HepG2 (cell line): ENCODE results near the gene GDF9. TPM values are rescaled to one million over a fixed set of nuclear protein-coding genes. Genes with fewer than 3 reads are reported as not detected.
A peak's percentile ranks its signal among the peaks of the same experiment; 100 is the strongest.

ENCODE experiments used
- CAMTA2 ChIP-seq: sonication (generic); formaldehyde crosslinking; IDR thresholded peaks from 2 replicates; pipeline ENCODE4 v1.4.0; 2020; ENCODE audit warnings: mild to moderate bottlenecking, missing genetic modification reagents, borderline replicate concordance
- FOXA1 ChIP-seq, 2 experiments: fragments of 450-650 bp in 1 of 2; sonication (generic) in 1 of 2; formaldehyde crosslinking in 1 of 2; IDR thresholded peaks; 2 replicates each; pipeline versions ENCODE4 v1.4.0 to v1.6.1; 2016 to 2020; ENCODE audit warnings: missing genetic modification reagents in 1 of 2
- MYC ChIP-seq: sonication (generic); formaldehyde crosslinking; IDR thresholded peaks from 2 replicates; pipeline ENCODE4 v1.9.0; 2021; ENCODE audit warnings: missing genetic modification reagents, borderline replicate concordance
- PHF21A ChIP-seq: sonication (generic); formaldehyde crosslinking; IDR thresholded peaks from 2 replicates; pipeline ENCODE4 v1.5.0; 2020; ENCODE audit warnings: mild to moderate bottlenecking, missing genetic modification reagents
- SKI ChIP-seq: fragments of 450-650 bp; IDR thresholded peaks from one replicate; pipeline ENCODE4 v1.6.1; 2018; ENCODE audit warnings: mild to moderate bottlenecking; ENCODE audit not compliant: partially characterized antibody
- ZFP90 ChIP-seq: sonication (generic); formaldehyde crosslinking; IDR thresholded peaks from 2 replicates; pipeline ENCODE4 v1.8.0; 2022; ENCODE audit warnings: missing genetic modification reagents, mild to moderate bottlenecking, inconsistent platforms, borderline replicate concordance
- ZMYM2 ChIP-seq: sonication (generic); formaldehyde crosslinking; IDR thresholded peaks from 2 replicates; pipeline ENCODE4 v1.8.0; 2022; ENCODE audit warnings: mild to moderate bottlenecking, missing genetic modification reagents
- ZNF20 ChIP-seq: sonication (generic); formaldehyde crosslinking; IDR thresholded peaks from 2 replicates; pipeline ENCODE4 v1.4.0; 2020; ENCODE audit warnings: mild to moderate bottlenecking, moderate library complexity, missing genetic modification reagents
- ZNF367 ChIP-seq: sonication (generic); formaldehyde crosslinking; IDR thresholded peaks from 2 replicates; pipeline ENCODE4 v1.4.0; 2020; ENCODE audit warnings: missing genetic modification reagents, borderline replicate concordance
- ZNF644 ChIP-seq: IDR thresholded peaks from 2 replicates; pipeline ENCODE4 v1.6.1; 2016; ENCODE audit warnings: low read depth
- ZSCAN22 ChIP-seq: sonication (generic); formaldehyde crosslinking; IDR thresholded peaks from 2 replicates; pipeline ENCODE4 v1.4.0; 2020; ENCODE audit warnings: mild to moderate bottlenecking, missing genetic modification reagents
- ZSCAN25 ChIP-seq: sonication (generic); formaldehyde crosslinking; IDR thresholded peaks from 2 replicates; pipeline ENCODE4 v1.8.0; 2022; ENCODE audit warnings: mild to moderate bottlenecking, missing genetic modification reagents
- polyA plus RNA-seq, 8 experiments: library from polyadenylated mRNA; depleted of rRNA in 3 of 8; stranded (reverse) in 7 of 8; unstranded in 1 of 8; fragments of >200 nt; fragmentation: Illumina TruSeq in 4 of 8; extraction: Trizol in 4 of 8; gene quantifications; 2 replicates each; pipeline versions ENCODE4 v1.2.1 to v1.2.3, GENCODE V29; 2011 to 2016; ENCODE audit warnings: low read depth in 4 of 8, missing spikeins in 1 of 8, mixed read lengths in 1 of 8; ENCODE audit not compliant: insufficient read depth in 1 of 8
- total RNA-seq, 5 experiments: library from RNA; depleted of rRNA; stranded (reverse); fragments of >200 nt; fragmentation: Illumina TruSeq; extraction: Trizol; gene quantifications; 2 replicates each; pipeline ENCODE4 v1.2.3, GENCODE V29; 2016; ENCODE audit warnings: low read depth in 1 of 5
- TF ChIP-seq, protein P1 (sequence below): sonication (generic); formaldehyde crosslinking; IDR thresholded peaks from 2 replicates; pipeline ENCODE4 v1.5.1; 2020; ENCODE audit warnings: mild to moderate bottlenecking, missing genetic modification reagents, moderate library complexity
- TF ChIP-seq, protein P2 (sequence below): sonication (generic); formaldehyde crosslinking; IDR thresholded peaks from 2 replicates; pipeline ENCODE4 v1.5.0; 2020; ENCODE audit warnings: missing genetic modification reagents
- TF ChIP-seq, protein P3 (sequence below), 2 experiments: sonication (generic) in 1 of 2; formaldehyde crosslinking in 1 of 2; IDR thresholded peaks; 2 replicates each; pipeline versions ENCODE4 v1.4.0 to v1.6.1; 2018 to 2020; ENCODE audit warnings: missing genetic modification reagents in 2 of 2, borderline replicate concordance in 1 of 2, low read depth in 1 of 2, mild to moderate bottlenecking in 1 of 2, missing biosample characterization in 1 of 2
- TF ChIP-seq, protein P4 (sequence below): sonication (generic); formaldehyde crosslinking; IDR thresholded peaks from 2 replicates; pipeline ENCODE4 v1.5.1; 2020; ENCODE audit warnings: mild to moderate bottlenecking, missing genetic modification reagents
- TF ChIP-seq, protein P5 (sequence below): sonication (generic); formaldehyde crosslinking; IDR thresholded peaks from 2 replicates; pipeline ENCODE4 v1.5.0; 2020; ENCODE audit warnings: mild to moderate bottlenecking, missing genetic modification reagents

GDF9 gene
- total and polyA plus RNA-seq, 2 of the 13 experiments (the other 11 are each of a cell fraction or from before 2014, with no cell fraction given): 0.33 to 0.38 TPM

DNA sequence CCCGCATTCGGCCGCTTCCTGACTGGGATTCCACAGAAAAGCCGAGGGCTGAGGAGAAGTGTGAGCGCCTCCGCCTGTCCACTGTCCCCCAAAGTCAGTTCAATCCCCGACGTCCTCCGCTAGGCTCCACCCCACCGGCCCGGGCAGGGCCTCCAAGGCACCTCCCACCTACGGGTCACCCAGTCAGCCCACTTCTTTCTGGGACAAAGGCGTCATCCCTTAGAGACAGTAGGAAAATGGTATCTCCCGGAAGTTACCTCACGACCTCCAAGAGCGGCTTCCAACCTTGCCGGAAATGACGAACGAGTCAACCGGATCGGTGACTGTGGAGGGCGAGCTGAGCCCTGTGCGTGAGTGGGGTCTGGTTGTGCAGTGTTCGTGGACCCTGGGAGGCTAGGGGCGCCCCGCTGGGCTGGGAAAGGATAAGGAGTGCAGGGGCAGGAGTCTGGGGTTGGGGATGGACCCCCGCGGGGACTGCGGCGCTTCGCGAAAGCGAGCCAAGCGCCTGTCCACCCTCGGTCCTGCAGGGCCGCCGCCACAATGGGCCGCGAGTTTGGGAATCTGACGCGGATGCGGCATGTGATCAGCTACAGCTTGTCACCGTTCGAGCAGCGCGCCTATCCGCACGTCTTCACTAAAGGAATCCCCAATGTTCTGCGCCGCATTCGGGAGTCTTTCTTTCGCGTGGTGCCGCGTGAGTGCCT, at the start of gene GDF9, which contains the start of gene UQCRQ (continued):
- TF ChIP-seq, protein P1, sequence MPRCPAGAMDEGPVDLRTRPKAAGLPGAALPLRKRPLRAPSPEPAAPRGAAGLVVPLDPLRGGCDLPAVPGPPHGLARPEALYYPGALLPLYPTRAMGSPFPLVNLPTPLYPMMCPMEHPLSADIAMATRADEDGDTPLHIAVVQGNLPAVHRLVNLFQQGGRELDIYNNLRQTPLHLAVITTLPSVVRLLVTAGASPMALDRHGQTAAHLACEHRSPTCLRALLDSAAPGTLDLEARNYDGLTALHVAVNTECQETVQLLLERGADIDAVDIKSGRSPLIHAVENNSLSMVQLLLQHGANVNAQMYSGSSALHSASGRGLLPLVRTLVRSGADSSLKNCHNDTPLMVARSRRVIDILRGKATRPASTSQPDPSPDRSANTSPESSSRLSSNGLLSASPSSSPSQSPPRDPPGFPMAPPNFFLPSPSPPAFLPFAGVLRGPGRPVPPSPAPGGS (CRISPR knock-in tag): peak; percentile 76; the same call in 1 of the 2 replicates
- TF ChIP-seq, protein P2, sequence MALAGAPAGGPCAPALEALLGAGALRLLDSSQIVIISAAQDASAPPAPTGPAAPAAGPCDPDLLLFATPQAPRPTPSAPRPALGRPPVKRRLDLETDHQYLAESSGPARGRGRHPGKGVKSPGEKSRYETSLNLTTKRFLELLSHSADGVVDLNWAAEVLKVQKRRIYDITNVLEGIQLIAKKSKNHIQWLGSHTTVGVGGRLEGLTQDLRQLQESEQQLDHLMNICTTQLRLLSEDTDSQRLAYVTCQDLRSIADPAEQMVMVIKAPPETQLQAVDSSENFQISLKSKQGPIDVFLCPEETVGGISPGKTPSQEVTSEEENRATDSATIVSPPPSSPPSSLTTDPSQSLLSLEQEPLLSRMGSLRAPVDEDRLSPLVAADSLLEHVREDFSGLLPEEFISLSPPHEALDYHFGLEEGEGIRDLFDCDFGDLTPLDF: peak; percentile 68
- TF ChIP-seq ZNF644 (CRISPR knock-in tag) (no peak), CAMTA2 (no peak; the same call in 1 of the 2 replicates), PHF21A (CRISPR knock-in tag) (peak; percentile 93), ZSCAN25 (CRISPR knock-in tag) (peak; percentile 66), ZMYM2 (CRISPR knock-in tag) (peak; percentile 93), ZNF20 (CRISPR knock-in tag) (no peak), ZFP90 (CRISPR knock-in tag) (0 out of 2 replicates have a peak, but pooled peaks have one; percentile 40), FOXA1 (IDR thresholded peaks at IDR 0.05) (no peak), FOXA1 (CRISPR knock-in tag; IDR thresholded peaks at IDR 0.05) (no peak; the same call in 1 of the 2 replicates), MYC (CRISPR knock-in tag) (no peak; the same call in 1 of the 2 replicates), ZNF367 (CRISPR knock-in tag) (no peak), ZSCAN22 (no peak), SKI (peak; percentile 43)
- TF ChIP-seq, protein P3, sequence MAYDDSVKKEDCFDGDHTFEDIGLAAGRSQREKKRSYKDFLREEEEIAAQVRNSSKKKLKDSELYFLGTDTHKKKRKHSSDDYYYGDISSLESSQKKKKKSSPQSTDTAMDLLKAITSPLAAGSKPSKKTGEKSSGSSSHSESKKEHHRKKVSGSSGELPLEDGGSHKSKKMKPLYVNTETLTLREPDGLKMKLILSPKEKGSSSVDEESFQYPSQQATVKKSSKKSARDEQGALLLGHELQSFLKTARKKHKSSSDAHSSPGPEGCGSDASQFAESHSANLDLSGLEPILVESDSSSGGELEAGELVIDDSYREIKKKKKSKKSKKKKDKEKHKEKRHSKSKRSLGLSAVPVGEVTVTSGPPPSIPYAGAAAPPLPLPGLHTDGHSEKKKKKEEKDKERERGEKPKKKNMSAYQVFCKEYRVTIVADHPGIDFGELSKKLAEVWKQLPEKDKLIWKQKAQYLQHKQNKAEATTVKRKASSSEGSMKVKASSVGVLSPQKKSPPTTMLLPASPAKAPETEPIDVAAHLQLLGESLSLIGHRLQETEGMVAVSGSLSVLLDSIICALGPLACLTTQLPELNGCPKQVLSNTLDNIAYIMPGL (CRISPR knock-in tag; IDR thresholded peaks at IDR 0.05; ENCODE audit: borderline replicate concordance in 1 of 2, low read depth in 1 of 2): peak; percentile 82; a peak in 3 of 4 replicates
- TF ChIP-seq, protein P4, sequence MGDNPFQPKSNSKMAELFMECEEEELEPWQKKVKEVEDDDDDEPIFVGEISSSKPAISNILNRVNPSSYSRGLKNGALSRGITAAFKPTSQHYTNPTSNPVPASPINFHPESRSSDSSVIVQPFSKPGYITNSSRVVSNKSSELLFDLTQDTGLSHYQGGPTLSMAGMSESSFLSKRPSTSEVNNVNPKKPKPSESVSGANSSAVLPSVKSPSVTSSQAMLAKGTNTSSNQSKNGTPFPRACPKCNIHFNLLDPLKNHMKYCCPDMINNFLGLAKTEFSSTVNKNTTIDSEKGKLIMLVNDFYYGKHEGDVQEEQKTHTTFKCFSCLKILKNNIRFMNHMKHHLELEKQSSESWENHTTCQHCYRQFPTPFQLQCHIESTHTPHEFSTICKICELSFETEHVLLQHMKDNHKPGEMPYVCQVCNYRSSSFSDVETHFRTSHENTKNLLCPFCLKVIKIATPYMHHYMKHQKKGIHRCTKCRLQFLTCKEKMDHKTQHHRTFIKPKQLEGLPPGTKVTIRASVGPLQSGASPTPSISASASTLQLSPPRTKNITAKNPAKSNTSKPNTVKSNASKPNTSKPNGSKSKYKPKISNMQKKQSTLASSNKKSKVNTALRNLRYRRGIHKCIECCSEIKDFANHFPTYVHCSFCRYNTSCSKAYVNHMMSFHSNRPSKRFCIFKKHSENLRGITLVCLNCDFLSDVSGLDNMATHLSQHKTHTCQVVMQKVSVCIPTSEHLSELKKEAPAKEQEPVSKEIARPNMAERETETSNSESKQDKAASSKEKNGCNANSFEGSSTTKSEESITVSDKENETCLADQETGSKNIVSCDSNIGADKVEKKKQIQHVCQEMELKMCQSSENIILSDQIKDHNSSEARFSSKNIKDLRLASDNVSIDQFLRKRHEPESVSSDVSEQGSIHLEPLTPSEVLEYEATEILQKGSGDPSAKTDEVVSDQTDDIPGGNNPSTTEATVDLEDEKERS (CRISPR knock-in tag): peak; percentile 64; the same call in 1 of the 2 replicates
- TF ChIP-seq, protein P5, sequence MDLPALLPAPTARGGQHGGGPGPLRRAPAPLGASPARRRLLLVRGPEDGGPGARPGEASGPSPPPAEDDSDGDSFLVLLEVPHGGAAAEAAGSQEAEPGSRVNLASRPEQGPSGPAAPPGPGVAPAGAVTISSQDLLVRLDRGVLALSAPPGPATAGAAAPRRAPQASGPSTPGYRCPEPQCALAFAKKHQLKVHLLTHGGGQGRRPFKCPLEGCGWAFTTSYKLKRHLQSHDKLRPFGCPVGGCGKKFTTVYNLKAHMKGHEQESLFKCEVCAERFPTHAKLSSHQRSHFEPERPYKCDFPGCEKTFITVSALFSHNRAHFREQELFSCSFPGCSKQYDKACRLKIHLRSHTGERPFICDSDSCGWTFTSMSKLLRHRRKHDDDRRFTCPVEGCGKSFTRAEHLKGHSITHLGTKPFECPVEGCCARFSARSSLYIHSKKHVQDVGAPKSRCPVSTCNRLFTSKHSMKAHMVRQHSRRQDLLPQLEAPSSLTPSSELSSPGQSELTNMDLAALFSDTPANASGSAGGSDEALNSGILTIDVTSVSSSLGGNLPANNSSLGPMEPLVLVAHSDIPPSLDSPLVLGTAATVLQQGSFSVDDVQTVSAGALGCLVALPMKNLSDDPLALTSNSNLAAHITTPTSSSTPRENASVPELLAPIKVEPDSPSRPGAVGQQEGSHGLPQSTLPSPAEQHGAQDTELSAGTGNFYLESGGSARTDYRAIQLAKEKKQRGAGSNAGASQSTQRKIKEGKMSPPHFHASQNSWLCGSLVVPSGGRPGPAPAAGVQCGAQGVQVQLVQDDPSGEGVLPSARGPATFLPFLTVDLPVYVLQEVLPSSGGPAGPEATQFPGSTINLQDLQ (CRISPR knock-in tag): no peak
